Measurements from ENCODE around the gene PDE8A.

Gene PDE8A

GRCh38 chr15:84975871-84976351 lies 5.7 kb upstream of the PDE8A start (continued):
- TF ChIP-seq PRDM2 (tag by site-specific recombination; IDR thresholded peaks at IDR 0.05; ENCODE audit: borderline replicate concordance): no peak
- TF ChIP-seq ZIC2 (tag by site-specific recombination; IDR thresholded peaks at IDR 0.05): peak; percentile 99
- no peak for TF ChIP-seq GFI1B (tag by site-specific recombination; IDR thresholded peaks at IDR 0.05)
- no peak for TF ChIP-seq ZNF398 (tag by site-specific recombination; IDR thresholded peaks at IDR 0.05)
- TF ChIP-seq ZBTB17 (tag by site-specific recombination; IDR thresholded peaks at IDR 0.05): no peak
- TF ChIP-seq ZNF350 (tag by site-specific recombination; IDR thresholded peaks at IDR 0.05): no peak
- no peak for TF ChIP-seq ZNF146 (tag by site-specific recombination; IDR thresholded peaks at IDR 0.05)

GRCh38 chr15:84976746-84977345 lies 4.8 kb upstream of the PDE8A start:
- CTCF ChIA-PET: no interaction called here
- Histone ChIP-seq H3K36me3 (ENCODE audit: control insufficient read depth in 2 of 2, insufficient read depth in 1 of 2, low read length in 2 of 2) (no peaks in the 10 kb centered on the region), H3K27ac (ENCODE audit: extremely low read depth, low read depth, low read length) (no peak overlapping the region), H3K4me1 (ENCODE audit: control insufficient read depth, insufficient read depth, low read length) (no peaks in the 10 kb centered on the region), H3K4me3 (ENCODE audit: low read depth, low read length) (no peak overlapping the region), H3K9me3 (ENCODE audit: control insufficient read depth, insufficient read depth, low read depth, low read length) (no peaks in the 10 kb centered on the region)
- TF ChIP-seq GLIS2 (tag by site-specific recombination; IDR thresholded peaks at IDR 0.05) (no peak), RBAK (tag by site-specific recombination; IDR thresholded peaks at IDR 0.05) (no peak), ZNF121 (tag by site-specific recombination; IDR thresholded peaks at IDR 0.05) (0 out of 2 replicates have a peak, but pooled peaks have one; percentile 0), ZNF692 (tag by site-specific recombination; IDR thresholded peaks at IDR 0.05) (no peak)
- POLR2A ChIA-PET: no interaction called here

- no peaks in the 10 kb centered on the region for H3K9me3 ChIP-seq (ENCODE audit: control insufficient read depth, insufficient read depth, low read depth, low read length)
- H3K36me3 ChIP-seq (ENCODE audit: control insufficient read depth in 2 of 2, insufficient read depth in 1 of 2, low read length in 2 of 2): no peaks in the 10 kb centered on the region
- no peak overlapping the region for H3K4me3 ChIP-seq (ENCODE audit: low read depth, low read length)
- no peak overlapping the region for H3K27ac ChIP-seq (ENCODE audit: extremely low read depth, low read depth, low read length)
- ChIA-PET POLR2A (interaction anchor here (1.8 to 1.9 kb wide), 2 partner anchors 16 to 189 kb away, joined by 5 to 7 read pairs; no protein-coding TSS in a partner anchor), CTCF (interaction anchor here (0.7 to 2.3 kb wide), 3 partner anchors 24 to 67 kb away, joined by 3 to 7 read pairs (median 4); no protein-coding TSS in a partner anchor)
- TF ChIP-seq ZNF140 (tag by site-specific recombination; IDR thresholded peaks at IDR 0.05): no peak
- TF ChIP-seq SP2 (tag by site-specific recombination; IDR thresholded peaks at IDR 0.05): peak; percentile 24; the same call in 1 of the 2 replicates
- peaks cover 7% of the 10 kb centered on the region for H3K4me1 ChIP-seq (ENCODE audit: control insufficient read depth, insufficient read depth, low read length)
Measured at GRCh38 chr15:84979651-84980050, 2.0 kb upstream of the PDE8A start.
